Activated effector memory CD4-positive, alpha-beta T cell treated with Interleukin-2 at 50 U/mL for 16 hours (primary cell): ENCODE measurements around the gene DSG2.

Source experiments
- DNase-seq: peaks from one replicate; pipeline ENCODE4 v3.0.0-alpha.2; 2020

The DSG2 gene

DNA sequence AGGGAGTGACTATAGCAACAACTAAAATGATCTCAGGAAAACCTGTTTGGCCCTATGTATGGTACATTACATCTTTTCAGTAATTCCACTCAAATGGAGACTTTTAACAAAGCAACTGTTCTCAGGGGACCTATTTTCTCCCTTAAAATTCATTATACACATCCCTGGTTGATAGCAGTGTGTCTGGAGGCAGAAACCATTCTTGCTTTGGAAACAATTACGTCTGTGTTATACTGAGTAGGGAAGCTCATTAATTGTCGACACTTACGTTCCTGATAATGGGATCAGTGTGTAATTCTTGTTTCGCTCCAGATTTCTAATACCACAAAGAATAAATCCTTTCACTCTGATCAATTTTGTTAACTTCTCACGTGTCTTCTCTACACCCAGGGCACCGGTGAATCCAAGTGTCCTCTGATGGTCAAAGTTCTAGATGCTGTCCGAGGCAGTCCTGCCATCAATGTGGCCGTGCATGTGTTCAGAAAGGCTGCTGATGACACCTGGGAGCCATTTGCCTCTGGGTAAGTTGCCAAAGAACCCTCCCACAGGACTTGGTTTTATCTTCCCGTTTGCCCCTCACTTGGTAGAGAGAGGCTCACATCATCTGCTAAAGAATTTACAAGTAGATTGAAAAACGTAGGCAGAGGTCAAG, 94.7 kb downstream of the DSG2 start:
- DNase-seq, result no peak

- DNase-seq, result no peak
Measured at GRCh38 chr18:31595121-31595771, 97.3 kb downstream of the DSG2 start.

GRCh38 chr18:31596081-31596872, 98.3 kb downstream of the DSG2 start:
- DNase-seq, result no peak

DNA sequence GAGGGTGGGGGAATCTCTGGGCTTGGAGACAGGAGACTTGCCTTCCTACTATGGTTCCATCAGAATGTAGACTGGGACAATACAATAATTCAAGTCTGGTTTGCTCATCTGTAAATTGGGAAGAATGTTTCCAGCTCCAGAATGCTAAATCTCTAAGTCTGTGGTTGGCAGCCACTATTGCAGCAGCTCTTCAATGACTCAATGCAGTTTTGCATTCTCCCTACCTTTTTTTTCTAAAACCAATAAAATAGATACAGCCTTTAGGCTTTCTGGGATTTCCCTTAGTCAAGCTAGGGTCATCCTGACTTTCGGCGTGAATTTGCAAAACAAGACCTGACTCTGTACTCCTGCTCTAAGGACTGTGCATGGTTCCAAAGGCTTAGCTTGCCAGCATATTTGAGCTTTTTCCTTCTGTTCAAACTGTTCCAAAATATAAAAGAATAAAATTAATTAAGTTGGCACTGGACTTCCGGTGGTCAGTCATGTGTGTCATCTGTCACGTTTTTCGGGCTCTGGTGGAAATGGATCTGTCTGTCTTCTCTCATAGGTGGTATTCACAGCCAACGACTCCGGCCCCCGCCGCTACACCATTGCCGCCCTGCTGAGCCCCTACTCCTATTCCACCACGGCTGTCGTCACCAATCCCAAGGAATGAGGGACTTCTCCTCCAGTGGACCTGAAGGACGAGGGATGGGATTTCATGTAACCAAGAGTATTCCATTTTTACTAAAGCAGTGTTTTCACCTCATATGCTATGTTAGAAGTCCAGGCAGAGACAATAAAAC, 100.2 kb downstream of the DSG2 start:
- no peak for DNase-seq
